ENCODE measurements around the gene KLHDC8A. TPM values are rescaled to one million over a fixed set of nuclear protein-coding genes. Genes with fewer than 3 reads are reported as not detected.

The KLHDC8A gene
- total RNA-seq, 1 donor from 2014 or later: 0.27 TPM

GRCh38 chr1:205321162-205321958 lies 35.4 kb downstream of the KLHDC8A start, which contains the start of gene NUAK2:
NUAK2 (minus strand) TSS chr1:205321745; CDS start chr1:205321628, 117 bp downstream.
- peaks cover 60% of the 10 kb centered on the region for H3K4me1 ChIP-seq
- peak within 1 kb of the TSS; percentile 82 for H3K27ac ChIP-seq (replicated peaks)
- peak within 1 kb of the TSS; percentile 80 for H3K4me3 ChIP-seq
- intact Hi-C loops (cut with micrococcal nuclease): no loop called here
- no peaks in the 10 kb centered on the region for H3K36me3 ChIP-seq
- H3K9me3 ChIP-seq (replicated peaks): no peaks in the 10 kb centered on the region
- H3K27me3 ChIP-seq (ENCODE audit: low read depth): peaks cover 4% of the 10 kb centered on the region
- DNase-seq: peak; percentile 93
- peak; percentile 55 for TF ChIP-seq CTCF (IDR thresholded peaks at IDR 0.05; ENCODE audit: borderline replicate concordance)

GRCh38 chr1:205319081-205320018 lies 37.4 kb downstream of the KLHDC8A start:
- TF ChIP-seq CTCF (IDR thresholded peaks at IDR 0.05; ENCODE audit: borderline replicate concordance): no peak
- H3K4me1 ChIP-seq: peaks cover 72% of the 10 kb centered on the region
- peak overlapping the region; percentile 54 for H3K27ac ChIP-seq (replicated peaks)
- peak; percentile 71 for DNase-seq
- peak overlapping the region; percentile 80 for H3K4me3 ChIP-seq
- intact Hi-C loops (cut with micrococcal nuclease): no loop called here
- no peaks in the 10 kb centered on the region for H3K27me3 ChIP-seq (ENCODE audit: low read depth)
- H3K9me3 ChIP-seq (replicated peaks): no peaks in the 10 kb centered on the region
- no peaks in the 10 kb centered on the region for H3K36me3 ChIP-seq

GRCh38 chr1:205318231-205318991 lies 38.3 kb downstream of the KLHDC8A start:
- peaks cover 82% of the 10 kb centered on the region for H3K4me1 ChIP-seq
- no peak overlapping the region for H3K4me3 ChIP-seq
- no peaks in the 10 kb centered on the region for H3K36me3 ChIP-seq
- H3K9me3 ChIP-seq (replicated peaks): no peaks in the 10 kb centered on the region
- intact Hi-C loops (cut with micrococcal nuclease): no loop called here
- H3K27ac ChIP-seq (replicated peaks): no peak overlapping the region
- TF ChIP-seq CTCF (IDR thresholded peaks at IDR 0.05; ENCODE audit: borderline replicate concordance): no peak
- DNase-seq: no peak
- H3K27me3 ChIP-seq (ENCODE audit: low read depth): no peaks in the 10 kb centered on the region

- Histone ChIP-seq H3K36me3 (no peaks in the 10 kb centered on the region), H3K9me3 (replicated peaks) (no peaks in the 10 kb centered on the region), H3K27ac (replicated peaks) (peak overlapping the region; percentile 85), H3K27me3 (ENCODE audit: low read depth) (no peaks in the 10 kb centered on the region), H3K4me3 (no peak overlapping the region), H3K4me1 (peaks cover 87% of the 10 kb centered on the region)
- intact Hi-C loops (cut with micrococcal nuclease): no loop called here
- no peak for TF ChIP-seq CTCF (IDR thresholded peaks at IDR 0.05; ENCODE audit: borderline replicate concordance)
- DNase-seq: peak; percentile 81
Observed at GRCh38 chr1:205317311-205317917, 39.3 kb downstream of the KLHDC8A start.

Measured in left ventricle myocardium inferior (tissue), 1 donor.